HG02938 (cell line): ENCODE data around the gene PRKCA.
"Not testable (repeated sequence)": the region's sequence is repeated elsewhere in the genome, so short reads cannot be mapped to it uniquely, and the experiment has no call there.

Source experiments
- ATAC-seq: cut with Tn5 transposase; IDR thresholded peaks from one replicate; pipeline ENCODE4 v1.9.1; 2021; ENCODE audit warnings: mild to moderate bottlenecking, moderate library complexity; ENCODE audit not compliant: unreplicated experiment

Gene PRKCA

GRCh38 chr17:66459811-66460270, 157.4 kb downstream of the PRKCA start:
- ATAC-seq, result no peak

DNA sequence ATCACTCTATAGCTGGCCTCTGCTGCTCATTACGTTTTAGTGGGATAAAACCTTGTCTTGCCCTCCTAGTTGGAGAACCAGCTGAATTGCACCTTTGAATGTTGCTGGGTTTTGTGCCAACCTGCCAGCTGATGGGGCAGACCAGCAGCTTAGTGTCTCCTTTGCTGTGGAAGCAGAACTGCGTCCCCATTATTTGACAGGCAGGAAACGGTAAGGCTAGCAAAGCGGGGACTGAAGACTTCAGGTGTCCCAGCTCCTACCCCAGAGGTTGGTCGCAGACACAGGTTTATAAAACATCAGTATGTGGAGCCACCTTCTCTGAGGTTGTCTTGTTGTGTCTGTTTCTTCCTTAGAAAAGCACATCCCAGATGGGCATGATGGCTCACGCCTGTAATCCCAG, 158.1 kb downstream of the PRKCA start:
- ATAC-seq, result no peak

GRCh38 chr17:66461343-66461995, 159.1 kb downstream of the PRKCA start:
- ATAC-seq, result no peak

DNA sequence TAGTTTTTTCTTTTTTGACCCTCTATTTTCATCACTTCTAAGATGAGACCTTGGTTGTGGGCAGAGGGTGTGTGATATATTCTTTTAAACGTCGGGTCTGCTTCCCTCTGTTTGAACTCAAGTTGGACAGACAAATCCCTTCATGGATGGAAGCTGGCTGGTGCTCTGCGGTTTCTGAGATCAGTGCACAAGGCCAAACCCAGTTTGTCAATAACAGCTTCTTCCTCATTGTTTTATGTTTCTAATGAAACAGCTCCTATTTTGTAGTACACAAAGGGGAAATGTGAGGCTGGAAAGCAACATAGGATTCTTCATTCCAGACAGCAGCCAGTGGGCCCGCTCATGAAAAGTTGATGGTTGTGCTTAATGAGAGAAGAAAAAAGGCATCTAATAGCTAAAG, 159.6 kb downstream of the PRKCA start:
- ATAC-seq, result no peak

GRCh38 chr17:66464921-66465320, 162.5 kb downstream of the PRKCA start:
- ATAC-seq, result no peak

DNA sequence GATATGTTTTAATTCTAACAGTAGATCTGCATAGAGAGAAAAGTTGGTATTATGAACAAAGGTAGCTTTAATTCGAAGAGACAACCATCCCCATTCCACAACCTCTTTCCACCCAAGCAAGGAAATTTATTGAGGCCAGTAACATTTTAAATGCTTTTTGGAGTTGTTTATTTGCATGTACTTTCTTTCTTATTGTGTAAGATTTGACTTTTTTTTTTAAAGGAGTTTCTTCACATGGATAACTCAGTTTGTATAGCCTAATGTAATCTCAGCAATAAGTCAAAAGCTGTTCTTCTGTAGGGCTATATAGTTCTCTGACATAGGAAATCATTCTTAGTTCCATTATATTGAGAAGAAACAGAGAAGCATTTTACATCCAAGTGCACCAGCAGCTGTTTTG, 163.3 kb downstream of the PRKCA start:
- ATAC-seq, result no peak

GRCh38 chr17:66466106-66466820, 163.8 kb downstream of the PRKCA start:
- no peak for ATAC-seq

GRCh38 chr17:66466840-66467367, 164.5 kb downstream of the PRKCA start:
- peak; percentile 63 for ATAC-seq

GRCh38 chr17:66467766-66468165, 165.4 kb downstream of the PRKCA start:
- ATAC-seq, result no peak

- ATAC-seq, result no peak
These were observed 166.1 kb downstream of the PRKCA start for GRCh38 chr17:66468241-66469087.

DNA sequence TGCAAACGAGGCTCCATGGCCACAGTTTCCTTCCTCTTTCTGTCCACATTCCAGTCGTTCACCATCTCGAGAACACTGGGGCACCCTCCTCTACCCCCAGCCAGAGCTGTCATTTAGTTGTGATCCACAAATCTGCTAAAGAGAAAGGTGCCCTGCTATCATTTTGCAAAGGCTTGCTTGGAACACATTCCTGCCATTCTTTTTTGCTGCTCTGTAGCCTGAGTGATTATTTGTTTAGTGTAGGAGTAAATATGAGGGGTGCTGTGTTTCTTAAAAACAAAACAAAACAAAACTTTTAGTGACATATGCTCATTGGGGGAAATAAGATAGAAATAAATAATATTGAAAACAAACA, 166.7 kb downstream of the PRKCA start:
- no peak for ATAC-seq

- ATAC-seq, result no peak
These were observed 167.0 kb downstream of the PRKCA start for GRCh38 chr17:66469461-66469860.

DNA sequence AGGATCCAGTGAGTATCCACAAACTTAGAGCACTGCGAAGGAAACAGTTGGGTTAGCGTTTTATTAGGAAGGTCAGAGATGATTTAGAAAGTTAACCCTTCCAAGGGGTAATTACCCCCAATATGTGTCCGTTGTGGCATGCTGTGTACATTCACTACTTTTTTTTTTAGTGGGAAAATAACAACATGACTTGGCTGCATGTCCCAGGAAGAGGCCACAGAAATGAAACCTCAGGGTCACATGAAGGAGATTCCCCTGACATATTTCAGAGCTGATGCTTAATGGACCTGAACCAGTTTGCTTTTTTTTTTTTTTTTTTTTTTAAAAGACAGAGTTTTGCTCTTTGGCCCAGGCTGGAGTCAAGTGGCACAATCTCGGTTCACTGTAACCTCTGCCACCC, 167.5 kb downstream of the PRKCA start:
- ATAC-seq, result no peak

DNA sequence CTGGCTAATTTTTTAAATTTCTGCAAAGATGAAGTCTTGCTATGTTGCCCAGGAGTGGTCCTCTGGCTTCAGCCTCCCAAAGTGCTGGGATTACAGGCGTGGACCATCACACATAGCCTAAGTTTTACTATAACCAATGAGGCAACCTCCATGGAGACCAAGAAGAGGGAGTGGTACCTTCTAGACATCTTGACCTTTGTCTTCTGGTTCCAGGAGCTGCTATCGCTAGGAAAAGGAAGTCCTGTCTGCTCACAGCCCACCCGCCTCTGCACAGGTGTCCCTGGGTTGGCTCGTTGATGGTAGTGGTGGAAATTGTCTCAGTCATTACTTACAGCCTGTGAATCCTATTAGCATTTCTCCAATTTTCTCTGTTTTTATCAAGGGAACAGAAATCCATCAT, 169.7 kb downstream of the PRKCA start:
- no peak for ATAC-seq

DNA sequence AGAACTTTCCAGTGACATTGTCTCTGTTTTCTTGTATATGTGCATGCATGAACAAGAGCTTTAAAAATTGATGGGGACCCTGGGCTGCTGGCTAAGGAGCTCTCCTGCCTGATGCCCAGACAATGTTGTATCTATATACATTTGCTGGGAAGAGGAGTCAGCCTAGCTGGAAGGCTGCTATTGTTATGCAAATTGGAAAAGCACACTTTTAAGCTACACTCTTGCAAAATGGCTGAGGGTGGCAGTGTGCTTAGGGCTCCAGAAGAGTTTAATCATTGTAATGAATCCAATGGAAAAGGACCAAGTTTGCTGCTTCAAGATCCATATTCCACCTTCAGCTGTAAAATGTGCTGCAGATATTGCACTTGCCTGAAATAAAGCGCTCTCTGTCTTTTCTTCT, 171.8 kb downstream of the PRKCA start:
- ATAC-seq, result no peak

DNA sequence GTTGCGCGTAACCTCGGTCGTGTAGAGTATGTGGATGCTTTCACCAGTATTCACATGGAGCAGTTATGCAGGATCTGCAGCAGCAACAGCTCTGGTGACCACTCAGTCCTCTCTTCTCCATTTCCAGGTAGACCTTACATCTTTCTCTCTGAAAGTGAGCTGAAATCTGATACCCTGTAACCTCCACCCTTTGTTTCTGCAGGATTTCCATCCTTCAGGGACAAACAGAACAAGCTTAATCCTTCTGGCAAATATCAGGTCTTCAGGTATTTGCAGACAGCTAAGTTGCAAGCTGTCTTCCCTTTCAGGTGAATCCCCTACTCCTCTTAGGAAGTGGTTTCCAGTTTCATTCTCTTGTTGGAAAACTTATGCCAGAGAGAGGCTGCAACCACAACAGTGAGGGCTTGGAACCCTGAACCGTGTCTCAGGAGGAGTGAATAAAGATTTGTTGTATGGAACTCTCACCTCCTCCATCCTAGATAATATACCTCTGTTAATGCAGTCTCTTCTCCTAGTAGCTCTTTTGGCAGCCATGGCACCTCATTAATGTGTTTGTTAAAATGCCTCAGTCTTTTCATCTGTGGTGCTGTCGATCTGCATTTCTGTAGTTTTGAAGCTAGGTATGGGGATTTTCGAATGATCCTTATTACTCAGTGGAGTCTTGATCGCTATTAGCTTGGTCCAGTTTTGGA, 172.5 kb downstream of the PRKCA start:
- no peak for ATAC-seq

DNA sequence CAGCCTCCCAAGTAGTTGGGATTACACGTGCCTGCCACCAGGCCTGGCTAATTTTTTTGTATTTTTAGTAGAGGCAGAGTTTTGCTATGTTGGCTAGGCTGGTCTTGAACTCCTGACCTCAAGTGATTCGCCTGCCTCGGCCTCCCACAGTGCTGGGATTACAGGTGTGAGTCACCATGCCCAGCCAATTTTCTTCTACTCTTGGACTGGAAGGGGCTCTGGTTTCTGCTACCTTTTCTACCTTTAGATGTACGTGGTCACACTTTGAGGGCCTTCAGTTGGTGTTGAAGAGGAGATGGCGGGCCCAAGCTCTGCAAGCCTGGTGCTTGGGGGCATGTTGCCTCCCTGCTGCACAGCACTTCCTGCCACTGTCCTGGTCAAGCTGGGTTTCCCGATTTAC, 173.6 kb downstream of the PRKCA start:
- ATAC-seq, result no peak

- ATAC-seq, result no peak
These were observed 175.3 kb downstream of the PRKCA start for GRCh38 chr17:66477615-66478283.

GRCh38 chr17:66479230-66479889, 176.9 kb downstream of the PRKCA start:
- ATAC-seq, result not testable (repeated sequence)

DNA sequence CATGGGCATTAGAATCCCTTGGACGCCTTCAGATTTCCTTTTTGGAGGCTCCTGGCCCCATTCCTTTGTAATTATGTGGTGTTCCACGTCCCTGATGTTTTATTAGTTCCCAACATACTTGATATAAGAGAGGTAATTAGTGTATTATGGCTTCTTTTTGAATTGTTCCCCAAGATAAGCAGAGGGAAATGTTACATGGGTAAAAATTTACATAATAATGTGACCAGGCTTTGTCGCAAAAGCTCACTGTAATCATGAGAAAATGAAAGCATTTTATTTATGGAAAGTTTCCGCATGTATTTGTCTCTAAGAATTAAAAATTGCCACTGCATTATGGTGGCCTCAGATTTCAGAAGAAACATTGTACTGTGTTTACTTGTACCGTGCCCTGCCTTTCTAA, 177.8 kb downstream of the PRKCA start:
- ATAC-seq, result no peak
